ENCODE measurements around the gene TOR1B. TPM values are rescaled to one million over a fixed set of nuclear protein-coding genes. Genes with fewer than 3 reads are reported as not detected.
"Not testable (repeated sequence)": the region's sequence is repeated elsewhere in the genome, so short reads cannot be mapped to it uniquely, and the experiment has no call there.

TOR1B gene
- total RNA-seq, 4 donors from 2014 or later: 19.2 to 41.2 (median 23.0) TPM

DNA sequence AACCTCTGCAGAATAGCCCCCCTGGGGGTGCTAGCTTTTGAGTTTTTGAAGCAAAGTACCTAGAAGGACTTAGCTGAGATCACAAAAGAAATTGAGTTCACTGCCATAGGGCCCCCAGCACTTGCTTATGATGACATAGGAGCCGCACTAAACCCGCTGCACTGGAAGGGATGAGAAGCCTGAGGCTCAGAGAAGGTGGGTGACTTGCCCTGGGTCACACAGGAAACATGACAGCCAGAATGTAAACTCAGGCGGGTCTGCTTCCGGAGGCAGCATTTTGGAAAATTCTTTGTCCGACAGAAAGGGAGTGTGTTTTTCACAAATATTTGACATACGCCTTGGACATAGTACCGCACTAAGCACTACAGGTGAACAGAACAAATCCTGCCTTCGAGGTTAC lies 8.4 kb upstream of the TOR1B start:
- Histone ChIP-seq H3K4me3 (no peak overlapping the region), H3K4me1 (no peaks in the 10 kb centered on the region), H3K27ac (no peak overlapping the region), H3K9me3 (no peaks in the 10 kb centered on the region), H3K27me3 (peaks cover 0 to 9% of the 10 kb centered on the region in 2 donors), H3K36me3 (no peaks in the 10 kb centered on the region)
- no peak for DNase-seq (ENCODE audit: low spot score in 2 of 2)
- TF ChIP-seq, protein P1, sequence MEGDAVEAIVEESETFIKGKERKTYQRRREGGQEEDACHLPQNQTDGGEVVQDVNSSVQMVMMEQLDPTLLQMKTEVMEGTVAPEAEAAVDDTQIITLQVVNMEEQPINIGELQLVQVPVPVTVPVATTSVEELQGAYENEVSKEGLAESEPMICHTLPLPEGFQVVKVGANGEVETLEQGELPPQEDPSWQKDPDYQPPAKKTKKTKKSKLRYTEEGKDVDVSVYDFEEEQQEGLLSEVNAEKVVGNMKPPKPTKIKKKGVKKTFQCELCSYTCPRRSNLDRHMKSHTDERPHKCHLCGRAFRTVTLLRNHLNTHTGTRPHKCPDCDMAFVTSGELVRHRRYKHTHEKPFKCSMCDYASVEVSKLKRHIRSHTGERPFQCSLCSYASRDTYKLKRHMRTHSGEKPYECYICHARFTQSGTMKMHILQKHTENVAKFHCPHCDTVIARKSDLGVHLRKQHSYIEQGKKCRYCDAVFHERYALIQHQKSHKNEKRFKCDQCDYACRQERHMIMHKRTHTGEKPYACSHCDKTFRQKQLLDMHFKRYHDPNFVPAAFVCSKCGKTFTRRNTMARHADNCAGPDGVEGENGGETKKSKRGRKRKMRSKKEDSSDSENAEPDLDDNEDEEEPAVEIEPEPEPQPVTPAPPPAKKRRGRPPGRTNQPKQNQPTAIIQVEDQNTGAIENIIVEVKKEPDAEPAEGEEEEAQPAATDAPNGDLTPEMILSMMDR (IDR thresholded peaks at IDR 0.05): no peak
- TF ChIP-seq POLR2A (IDR thresholded peaks at IDR 0.05): no peak
- no peak for TF ChIP-seq EP300 (IDR thresholded peaks at IDR 0.05)
- WGBS, 2 donors: 81 to 83% methylated on average over 8 of the region's 8 CpGs

DNA sequence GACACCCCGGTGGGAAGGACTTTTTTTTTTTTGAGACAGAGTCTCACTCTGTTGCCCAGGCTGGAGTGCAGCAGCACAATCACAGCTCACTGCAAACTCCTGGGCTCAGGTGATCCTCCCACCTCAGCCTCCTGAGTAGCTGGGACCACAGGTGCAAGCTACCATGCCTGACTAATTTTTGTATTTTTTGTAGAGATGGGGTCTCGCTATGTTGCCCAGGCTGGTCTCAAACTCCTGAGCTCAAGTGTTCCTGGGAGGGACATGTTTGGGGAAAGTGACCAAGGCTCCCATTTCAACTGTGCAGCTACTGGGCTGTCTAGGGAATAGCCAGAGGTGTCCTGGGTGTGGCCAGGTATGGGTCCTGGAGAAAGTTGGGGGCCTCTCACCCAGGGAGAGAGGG lies 7.0 kb upstream of the TOR1B start:
- DNase-seq (ENCODE audit: low spot score in 2 of 2); H3K4me1 ChIP-seq; H3K9me3 ChIP-seq; H3K4me3 ChIP-seq; H3K36me3 ChIP-seq; H3K27ac ChIP-seq; H3K27me3 ChIP-seq: not testable (repeated sequence)
- WGBS, 2 donors: 73 to 79% methylated on average over 2 of the region's 2 CpGs

DNA sequence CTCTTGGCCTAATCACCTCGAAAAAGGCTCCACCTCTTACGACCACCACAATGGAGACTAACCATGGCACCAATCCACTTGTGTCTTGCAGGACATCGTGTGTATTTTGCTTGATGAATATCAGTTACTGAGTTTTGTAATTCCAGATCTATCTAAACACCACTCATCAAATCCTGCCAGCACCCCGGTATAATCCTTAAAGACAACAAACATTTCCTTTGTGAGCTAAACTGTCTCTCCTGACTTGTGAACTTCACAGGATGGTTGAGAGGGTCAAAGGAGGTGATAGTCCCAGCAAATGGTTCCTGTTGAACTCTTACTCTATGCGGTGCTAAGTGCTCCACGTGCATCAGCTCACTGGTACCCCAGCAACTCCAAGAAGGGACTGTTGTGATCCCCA lies 4.0 kb upstream of the TOR1B start:
- no peaks in the 10 kb centered on the region for H3K27me3 ChIP-seq
- DNase-seq (ENCODE audit: low spot score in 2 of 2): no peak
- no peak overlapping the region for H3K27ac ChIP-seq
- H3K4me3 ChIP-seq: no peak overlapping the region
- H3K9me3 ChIP-seq: no peaks in the 10 kb centered on the region
- H3K4me1 ChIP-seq: peaks cover 0 to 5% (median 4%) of the 10 kb centered on the region in 4 donors
- H3K36me3 ChIP-seq: no peaks in the 10 kb centered on the region
- WGBS, 2 donors: 65 to 73% methylated on average over 6 of the region's 6 CpGs
- TF ChIP-seq EP300 (IDR thresholded peaks at IDR 0.05) (no peak), POLR2A (IDR thresholded peaks at IDR 0.05) (no peak)
- TF ChIP-seq, protein P1 (IDR thresholded peaks at IDR 0.05): no peak

DNA sequence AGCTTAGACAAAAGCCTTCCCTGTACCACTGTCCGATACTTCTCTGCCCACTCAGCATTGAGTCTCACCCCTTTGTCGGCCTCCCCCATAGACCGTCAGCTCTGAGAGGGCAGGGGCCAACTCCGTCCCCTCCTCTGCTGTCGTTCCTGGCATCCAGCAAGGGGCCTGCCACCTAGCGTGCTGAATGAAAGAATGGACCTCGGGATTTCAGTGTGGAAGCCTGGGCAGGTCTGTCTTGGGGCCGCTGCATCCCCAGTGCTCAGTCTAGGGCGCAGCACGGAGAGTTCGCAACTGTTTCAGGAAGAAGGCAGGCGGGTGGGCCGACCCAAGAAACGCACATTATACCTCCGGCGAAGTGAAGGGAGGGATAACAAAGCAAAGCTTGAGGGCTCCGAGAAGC lies 1.5 kb upstream of the TOR1B start:
- Histone ChIP-seq H3K27me3 (no peaks in the 10 kb centered on the region), H3K27ac (no peak overlapping the region), H3K4me1 (peaks cover 0 to 11% (median 8%) of the 10 kb centered on the region in 4 donors), H3K9me3 (no peaks in the 10 kb centered on the region), H3K36me3 (peaks cover 0 to 17% (median 0%) of the 10 kb centered on the region in 3 donors), H3K4me3 (no peak overlapping the region)
- no peak for DNase-seq (ENCODE audit: low spot score in 2 of 2)
- 75 to 85% methylated on average over 15 to 17 of the region's 17 CpGs for WGBS, 2 donors
- TF ChIP-seq POLR2A (IDR thresholded peaks at IDR 0.05) (no peak), EP300 (IDR thresholded peaks at IDR 0.05) (no peak)
- TF ChIP-seq, protein P1 (IDR thresholded peaks at IDR 0.05): no peak

DNA sequence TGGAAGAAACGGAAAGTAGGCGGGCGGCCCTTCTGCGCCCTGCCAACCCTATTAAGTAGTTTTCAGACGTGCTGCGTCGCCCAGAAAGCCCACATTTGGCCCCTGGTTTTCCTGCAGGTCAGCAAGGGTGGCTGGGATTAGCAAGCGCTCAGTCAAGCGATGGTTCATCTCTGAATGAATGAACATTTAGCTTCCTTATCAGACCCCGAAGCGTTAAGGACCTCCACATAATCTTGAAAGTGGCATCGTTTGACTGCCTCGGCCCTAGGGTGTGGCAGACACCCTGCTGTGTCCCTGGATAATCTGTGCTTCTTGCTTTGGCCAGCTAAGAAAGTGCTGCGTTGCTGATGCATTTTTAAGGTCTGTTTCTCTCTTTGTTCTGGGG lies 684 bp downstream of the TOR1B start:
- WGBS, 2 donors: 3 to 4% methylated on average over 14 of the region's 14 CpGs
- Histone ChIP-seq H3K27ac (peak overlapping the region; percentile 73 to 95 (median 91)), H3K27me3 (no peaks in the 10 kb centered on the region), H3K4me1 (peaks cover 0 to 11% (median 8%) of the 10 kb centered on the region in 4 donors), H3K9me3 (no peaks in the 10 kb centered on the region), H3K4me3 (peak overlapping the region; percentile 88 to 98 (median 90)), H3K36me3 (peaks cover 0 to 36% (median 0%) of the 10 kb centered on the region in 3 donors)
- no peak for DNase-seq (ENCODE audit: low spot score in 2 of 2)
- TF ChIP-seq, protein P1 (IDR thresholded peaks at IDR 0.05): no peak
- TF ChIP-seq POLR2A (IDR thresholded peaks at IDR 0.05): no peak
- TF ChIP-seq EP300 (IDR thresholded peaks at IDR 0.05): no peak

DNA sequence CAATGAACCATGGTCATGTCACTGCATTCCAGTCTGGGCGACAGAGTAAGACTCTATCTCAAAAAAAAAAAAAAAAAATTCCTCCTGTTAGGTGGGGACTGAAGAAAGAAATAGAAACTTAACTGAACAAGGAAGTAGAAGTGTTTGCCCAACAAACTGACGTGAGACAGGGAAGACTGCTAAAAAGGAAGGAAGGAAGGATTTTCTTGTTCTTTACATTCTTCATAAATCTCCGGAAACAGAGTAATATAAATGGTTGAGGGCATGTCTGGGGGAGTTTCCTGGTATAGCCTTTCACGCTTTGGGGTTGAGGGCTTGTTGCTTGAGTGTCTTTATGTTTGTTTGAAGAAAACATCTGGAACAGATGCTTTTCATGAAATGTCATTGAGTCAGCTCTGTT lies 3.1 kb downstream of the TOR1B start:
- Histone ChIP-seq H3K36me3 (peaks cover 0 to 60% (median 3%) of the 10 kb centered on the region in 3 donors), H3K27me3 (no peaks in the 10 kb centered on the region), H3K4me3 (no peak overlapping the region), H3K9me3 (no peaks in the 10 kb centered on the region), H3K4me1 (peaks cover 0 to 11% (median 8%) of the 10 kb centered on the region in 4 donors), H3K27ac (no peak overlapping the region)
- WGBS, 2 donors: 66 to 74% methylated on average over 4 of the region's 4 CpGs
- TF ChIP-seq, protein P1 (IDR thresholded peaks at IDR 0.05): no peak
- TF ChIP-seq EP300 (IDR thresholded peaks at IDR 0.05): no peak
- no peak for TF ChIP-seq POLR2A (IDR thresholded peaks at IDR 0.05)
- no peak for DNase-seq (ENCODE audit: low spot score in 2 of 2)

All from tibial nerve (tissue), 4 donors.